Measurements from ENCODE around the gene HHAT.
A peak's percentile ranks its signal among the peaks of the same experiment; 100 is the strongest.

Gene HHAT

DNA sequence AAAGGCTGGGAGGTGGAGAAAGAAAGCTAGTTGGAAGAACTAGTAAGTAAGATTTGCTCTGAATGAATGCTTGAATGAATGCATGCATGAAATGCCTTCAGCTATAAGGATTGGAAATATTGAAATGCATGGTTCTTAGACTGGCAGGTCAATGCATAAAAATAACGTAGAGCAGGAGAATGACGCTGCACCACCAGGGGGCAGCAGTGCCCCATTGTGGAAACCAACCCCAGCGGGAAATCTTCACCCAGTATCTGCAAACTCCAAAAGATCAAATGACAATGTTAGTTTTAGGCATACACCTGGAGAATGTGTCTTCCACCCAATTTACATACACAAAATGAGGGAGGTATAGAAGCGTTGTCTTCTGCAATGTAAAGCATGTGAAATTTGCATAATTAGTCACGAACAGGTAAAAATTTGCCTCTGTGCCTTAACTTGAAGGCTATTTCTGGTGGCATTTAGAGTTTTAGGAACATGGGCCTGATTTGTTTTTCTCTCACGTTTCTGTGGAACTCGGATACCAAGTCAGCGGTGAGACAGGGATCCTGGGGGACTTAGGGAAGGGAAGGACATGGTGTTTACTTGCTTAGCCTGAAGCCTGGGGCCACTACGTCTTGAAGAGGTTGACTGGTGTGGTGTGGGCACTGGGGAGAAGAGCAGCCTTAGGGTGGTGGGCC lies 78.6 kb downstream of the HHAT start:
- Histone ChIP-seq H3K79me2 (no peaks in the 10 kb centered on the region), H3K4me1 (no peaks in the 10 kb centered on the region)

DNA sequence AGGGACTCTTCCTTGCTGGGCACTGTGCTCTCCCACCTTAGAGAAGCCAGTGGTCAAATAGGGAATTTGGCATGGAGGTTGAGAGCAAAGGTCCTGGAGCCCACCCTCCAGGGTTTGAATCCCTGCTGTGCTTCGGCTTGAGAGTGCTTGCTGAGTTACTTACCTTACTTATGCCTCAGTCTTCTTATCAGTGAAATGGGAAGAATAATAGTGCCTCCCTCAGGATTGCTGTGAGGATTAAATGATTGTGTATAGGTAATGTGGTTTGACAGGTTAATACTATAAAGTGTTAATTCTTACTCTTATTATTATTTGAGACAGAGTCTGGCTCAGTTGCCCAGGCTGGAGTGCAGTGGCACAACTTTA lies 79.2 kb downstream of the HHAT start:
- Histone ChIP-seq H3K27ac (no peak overlapping the region), H3K79me2 (no peaks in the 10 kb centered on the region), H3K4me1 (no peaks in the 10 kb centered on the region), H3K9me3 (ENCODE audit: control insufficient read depth, low read length) (no peaks in the 10 kb centered on the region), H3K4me3 (ENCODE audit: low read depth, low read length) (no peak overlapping the region), H3K27me3 (ENCODE audit: control insufficient read depth, insufficient read depth, low read length) (no peaks in the 10 kb centered on the region), H3K9ac (no peak overlapping the region), H3K36me3 (ENCODE audit: control insufficient read depth, insufficient read depth, low read length) (no peaks in the 10 kb centered on the region), H2AFZ (no peak overlapping the region), H3K4me2 (ENCODE audit: low read length) (no peak overlapping the region)
- TF ChIP-seq, protein P1, sequence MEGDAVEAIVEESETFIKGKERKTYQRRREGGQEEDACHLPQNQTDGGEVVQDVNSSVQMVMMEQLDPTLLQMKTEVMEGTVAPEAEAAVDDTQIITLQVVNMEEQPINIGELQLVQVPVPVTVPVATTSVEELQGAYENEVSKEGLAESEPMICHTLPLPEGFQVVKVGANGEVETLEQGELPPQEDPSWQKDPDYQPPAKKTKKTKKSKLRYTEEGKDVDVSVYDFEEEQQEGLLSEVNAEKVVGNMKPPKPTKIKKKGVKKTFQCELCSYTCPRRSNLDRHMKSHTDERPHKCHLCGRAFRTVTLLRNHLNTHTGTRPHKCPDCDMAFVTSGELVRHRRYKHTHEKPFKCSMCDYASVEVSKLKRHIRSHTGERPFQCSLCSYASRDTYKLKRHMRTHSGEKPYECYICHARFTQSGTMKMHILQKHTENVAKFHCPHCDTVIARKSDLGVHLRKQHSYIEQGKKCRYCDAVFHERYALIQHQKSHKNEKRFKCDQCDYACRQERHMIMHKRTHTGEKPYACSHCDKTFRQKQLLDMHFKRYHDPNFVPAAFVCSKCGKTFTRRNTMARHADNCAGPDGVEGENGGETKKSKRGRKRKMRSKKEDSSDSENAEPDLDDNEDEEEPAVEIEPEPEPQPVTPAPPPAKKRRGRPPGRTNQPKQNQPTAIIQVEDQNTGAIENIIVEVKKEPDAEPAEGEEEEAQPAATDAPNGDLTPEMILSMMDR (IDR thresholded peaks at IDR 0.05): no peak

More for the DNA sequence above, 78.6 kb downstream of the HHAT start:
- Histone ChIP-seq H3K9ac (no peak overlapping the region), H3K36me3 (ENCODE audit: control insufficient read depth, insufficient read depth, low read length) (no peaks in the 10 kb centered on the region), H3K27me3 (ENCODE audit: control insufficient read depth, insufficient read depth, low read length) (no peaks in the 10 kb centered on the region), H3K27ac (no peak overlapping the region), H3K4me2 (ENCODE audit: low read length) (no peak overlapping the region), H3K4me3 (ENCODE audit: low read depth, low read length) (no peak overlapping the region), H3K9me3 (ENCODE audit: control insufficient read depth, low read length) (no peaks in the 10 kb centered on the region), H2AFZ (no peak overlapping the region)
- TF ChIP-seq, protein P1 (IDR thresholded peaks at IDR 0.05): peak; percentile 86

DNA sequence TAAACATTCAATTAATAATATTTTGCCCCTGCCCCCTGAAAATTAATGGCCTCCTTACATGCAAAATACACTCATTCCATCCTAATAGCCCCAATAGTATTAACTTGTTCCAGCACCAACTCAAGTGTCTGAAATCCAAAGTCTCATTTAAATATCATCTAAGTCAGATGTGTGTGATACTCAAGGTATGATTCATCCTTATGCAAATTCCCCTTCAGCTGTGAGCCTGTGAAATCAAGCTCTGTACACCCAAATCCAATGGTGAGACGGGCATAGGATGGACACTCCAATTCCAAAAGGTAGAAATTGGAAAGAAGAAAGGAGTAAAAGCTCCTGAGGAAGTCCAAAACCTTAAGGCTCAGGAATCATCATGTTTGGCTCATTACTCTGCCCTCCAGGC lies 83.5 kb downstream of the HHAT start:
- H3K9ac ChIP-seq: no peak overlapping the region
- H3K4me1 ChIP-seq: no peaks in the 10 kb centered on the region

DNA sequence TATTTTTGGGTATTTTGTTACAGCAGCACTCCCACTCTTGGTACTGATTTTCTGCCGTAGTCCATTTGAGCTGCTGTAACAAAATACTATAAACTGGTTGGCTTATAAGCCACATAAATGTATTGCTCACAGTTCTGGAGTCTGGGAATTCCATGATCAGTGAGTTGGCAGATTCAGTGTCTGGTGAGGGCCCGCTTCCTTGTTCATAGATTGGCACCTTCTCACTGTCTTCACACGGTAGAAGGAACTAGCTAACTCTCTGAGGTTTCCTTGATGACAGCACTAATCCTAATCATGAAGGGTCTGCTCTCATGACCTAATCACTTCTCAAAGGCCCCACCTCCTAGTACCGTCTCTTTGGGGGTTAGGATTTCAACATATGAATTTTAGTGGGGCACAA lies 85.2 kb downstream of the HHAT start:
- TF ChIP-seq, protein P1 (IDR thresholded peaks at IDR 0.05): no peak

More for the DNA sequence above, 83.5 kb downstream of the HHAT start:
- no peak overlapping the region for H3K4me2 ChIP-seq (ENCODE audit: low read length)
- H3K79me2 ChIP-seq: no peaks in the 10 kb centered on the region
- no peaks in the 10 kb centered on the region for H3K36me3 ChIP-seq (ENCODE audit: control insufficient read depth, insufficient read depth, low read length)
- no peaks in the 10 kb centered on the region for H3K9me3 ChIP-seq (ENCODE audit: control insufficient read depth, low read length)
- TF ChIP-seq, protein P1 (IDR thresholded peaks at IDR 0.05): no peak
- H2AFZ ChIP-seq: no peak overlapping the region
- H3K27ac ChIP-seq: no peak overlapping the region
- H3K4me3 ChIP-seq (ENCODE audit: low read depth, low read length): no peak overlapping the region
- H3K27me3 ChIP-seq (ENCODE audit: control insufficient read depth, insufficient read depth, low read length): no peaks in the 10 kb centered on the region

DNA sequence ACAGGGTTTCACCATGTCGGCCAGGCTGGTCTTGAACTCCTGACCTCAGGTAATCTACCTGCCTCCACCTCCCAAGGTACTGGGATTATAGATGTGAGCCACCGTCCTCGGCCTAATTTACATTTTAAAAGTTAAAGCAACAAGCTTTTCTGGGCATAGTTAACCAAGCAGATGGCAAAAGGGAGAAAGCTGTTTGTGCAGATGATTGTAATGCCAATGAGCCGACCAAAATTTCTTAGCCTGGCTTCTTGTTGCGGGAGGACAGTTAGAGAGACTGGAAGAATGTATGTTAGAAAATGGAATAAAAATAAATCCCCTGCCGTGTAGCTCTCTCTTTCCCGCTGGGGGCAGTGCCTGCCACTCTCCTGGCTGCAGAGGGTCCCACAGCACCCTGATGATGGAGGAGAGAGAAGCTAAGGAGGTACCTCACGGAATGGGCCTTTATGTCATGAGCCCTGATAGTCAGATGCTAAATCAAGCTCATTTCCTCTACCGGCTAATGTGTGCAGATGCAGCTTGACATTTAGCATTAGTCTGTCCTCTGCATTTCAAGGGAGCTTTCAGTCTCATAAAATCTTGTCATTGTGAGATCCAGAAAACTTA lies 87.2 kb downstream of the HHAT start:
- no peak overlapping the region for H3K27ac ChIP-seq
- no peak overlapping the region for H3K9ac ChIP-seq
- no peak overlapping the region for H3K4me3 ChIP-seq (ENCODE audit: low read depth, low read length)
- no peaks in the 10 kb centered on the region for H3K27me3 ChIP-seq (ENCODE audit: control insufficient read depth, insufficient read depth, low read length)
- no peak overlapping the region for H3K4me2 ChIP-seq (ENCODE audit: low read length)
- no peak overlapping the region for H2AFZ ChIP-seq
- H3K79me2 ChIP-seq: no peaks in the 10 kb centered on the region
- no peaks in the 10 kb centered on the region for H3K9me3 ChIP-seq (ENCODE audit: control insufficient read depth, low read length)
- no peaks in the 10 kb centered on the region for H3K36me3 ChIP-seq (ENCODE audit: control insufficient read depth, insufficient read depth, low read length)
- TF ChIP-seq, protein P1 (IDR thresholded peaks at IDR 0.05): no peak
- no peaks in the 10 kb centered on the region for H3K4me1 ChIP-seq

More for the DNA sequence above, 85.2 kb downstream of the HHAT start:
- Histone ChIP-seq H3K79me2 (no peaks in the 10 kb centered on the region), H3K27ac (no peak overlapping the region), H3K4me3 (ENCODE audit: low read depth, low read length) (no peak overlapping the region), H3K9me3 (ENCODE audit: control insufficient read depth, low read length) (no peaks in the 10 kb centered on the region), H3K36me3 (ENCODE audit: control insufficient read depth, insufficient read depth, low read length) (no peaks in the 10 kb centered on the region), H3K4me1 (no peaks in the 10 kb centered on the region), H3K9ac (no peak overlapping the region), H3K4me2 (ENCODE audit: low read length) (no peak overlapping the region), H3K27me3 (ENCODE audit: control insufficient read depth, insufficient read depth, low read length) (no peaks in the 10 kb centered on the region), H2AFZ (no peak overlapping the region)
